Stomach (tissue), 9 donors: ENCODE data around the gene KCTD10. TPM values are rescaled to one million over a fixed set of nuclear protein-coding genes. Genes with fewer than 3 reads are reported as not detected.

Source experiments
- DNase-seq, 2 donors: peaks; one replicate each; pipeline versions ENCODE4 v3.0.0 to v3.0.0-alpha.2; 2013 to 2019
- H3K27ac ChIP-seq, 5 donors: fragments of 200-600 bp in 4 of 5; sonication (generic) in 4 of 5; one replicate each; pipeline ENCODE4 v1.5.1; 2013 to 2019; ENCODE audit warnings: mild to moderate bottlenecking in 1 of 5, moderate library complexity in 1 of 5
- H3K27me3 ChIP-seq, 3 donors: fragments of 200-600 bp; sonication (generic); one replicate each; pipeline ENCODE4 v1.5.1; 2017 to 2019; ENCODE audit warnings: mixed run types in 1 of 3
- H3K36me3 ChIP-seq, 4 donors: fragments of 200-600 bp; sonication (generic); 1 replicate in 3 of 4; 2 replicates in 1 of 4; pipeline ENCODE4 v1.5.1; 2016 to 2019
- H3K4me1 ChIP-seq, 4 donors: fragments of 200-600 bp; sonication (generic); one replicate each; pipeline ENCODE4 v1.5.1; 2016 to 2019
- H3K4me3 ChIP-seq, 4 donors: fragments of 200-600 bp; sonication (generic) in 3 of 4; one replicate each; pipeline ENCODE4 v1.5.1; 2016 to 2019; ENCODE audit warnings: mild to moderate bottlenecking in 1 of 4
- H3K9me3 ChIP-seq, 4 donors: fragments of 200-600 bp; sonication (generic); one replicate each; pipeline ENCODE4 v1.5.1; 2016 to 2019
- CTCF ChIP-seq, 7 experiments: fragments of 450-650 bp in 4 of 7; fragments of 200-600 bp in 3 of 7; sonication (generic) in 3 of 7; IDR thresholded peaks; one replicate each; pipeline ENCODE4 v1.5.1; 2016 to 2019; ENCODE audit warnings: antibody characterized with exemption in 7 of 7, control low read depth in 2 of 7, mild to moderate bottlenecking in 1 of 7
- EP300 ChIP-seq: sonication (generic); formaldehyde crosslinking; IDR thresholded peaks from one replicate; pipeline ENCODE4 v1.6.1; 2017; ENCODE audit warnings: antibody characterized with exemption
- POLR2A ChIP-seq, 4 donors: fragments of 450-650 bp; IDR thresholded peaks; one replicate each; pipeline ENCODE4 v1.6.1; 2016; ENCODE audit warnings: antibody characterized with exemption in 4 of 4, control low read depth in 2 of 4, mild to moderate bottlenecking in 1 of 4, moderate library complexity in 1 of 4
- POLR2AphosphoS5 ChIP-seq, 3 donors: sonication (generic); formaldehyde crosslinking; IDR thresholded peaks; one replicate each; pipeline ENCODE4 v1.6.1; 2016; ENCODE audit warnings: antibody characterized with exemption in 3 of 3
- WGBS, 5 donors: extraction: QIAGEN DNeasy Blood & Tissue Kit in 3 of 5; methylation state at CpG; one replicate each; pipeline versions ENCODE4 v1.1.5 to v1.1.7; 2013 to 2018; 5-methylcytosine and 5-hydroxymethylcytosine counted together
- intact Hi-C: fragments of 100-400 bp; cut with DNase I; formaldehyde crosslinking; loops from one replicate; pipeline ENCODE4 v1.15.1; 2023; ENCODE audit warnings: low total_unique reads
- polyA plus RNA-seq, 3 donors: library from polyadenylated mRNA; stranded (reverse); fragments of 200-250 nt; gene quantifications; one replicate each; pipeline ENCODE4 v1.2.3, GENCODE V29; 2013
- total RNA-seq, 5 donors: library from RNA; depleted of rRNA; stranded (reverse); fragments of >200 nt; gene quantifications; one replicate each; pipeline versions ENCODE4 v1.1.0 to v1.2.3, GENCODE V29; 2014 to 2016
- donor health status: healthy with polysubstance abuse.
- donor health status: Bipolar disorder and iron deficiency.
- donor health status: healthy.

Gene KCTD10
- total and polyA plus RNA-seq, 8 donors: 12.1 to 156 (median 35.1) TPM

GRCh38 chr12:109512608-109513007 is 35.5 kb upstream of the KCTD10 start:
- 69 to 91% (median 88%) methylated on average over 1 of the region's 1 CpG for WGBS, 5 donors
- H3K27ac ChIP-seq: no peak overlapping the region
- H3K4me1 ChIP-seq: no peaks in the 10 kb centered on the region
- intact Hi-C loops: no loop called here
- no peak for TF ChIP-seq POLR2AphosphoS5 (IDR thresholded peaks at IDR 0.05)
- TF ChIP-seq EP300: no peak
- TF ChIP-seq POLR2A (IDR thresholded peaks at IDR 0.05): no peak
- no peak for TF ChIP-seq CTCF (IDR thresholded peaks at IDR 0.05)
- no peaks in the 10 kb centered on the region for H3K9me3 ChIP-seq
- no peak for DNase-seq
- H3K4me3 ChIP-seq: no peak overlapping the region
- peaks cover 82 to 100% (median 99%) of the 10 kb centered on the region in 4 donors for H3K36me3 ChIP-seq
- H3K27me3 ChIP-seq: no peaks in the 10 kb centered on the region

- no peak for DNase-seq
- peaks cover 86 to 100% (median 100%) of the 10 kb centered on the region in 4 donors for H3K36me3 ChIP-seq
- no peaks in the 10 kb centered on the region for H3K9me3 ChIP-seq
- intact Hi-C loops: no loop called here
- WGBS, 5 donors: 86 to 93% (median 88%) methylated on average over 15 of the region's 15 CpGs
- H3K27ac ChIP-seq: no peak overlapping the region
- TF ChIP-seq POLR2A (IDR thresholded peaks at IDR 0.05) (no peak), CTCF (IDR thresholded peaks at IDR 0.05) (no peak), EP300 (no peak), POLR2AphosphoS5 (IDR thresholded peaks at IDR 0.05) (no peak)
- H3K4me3 ChIP-seq: no peak overlapping the region
- no peaks in the 10 kb centered on the region for H3K27me3 ChIP-seq
- H3K4me1 ChIP-seq: no peaks in the 10 kb centered on the region
These were observed 33.1 kb upstream of the KCTD10 start for GRCh38 chr12:109510196-109510595.

GRCh38 chr12:109504068-109504467 is 27.0 kb upstream of the KCTD10 start:
- TF ChIP-seq CTCF (IDR thresholded peaks at IDR 0.05): no peak
- TF ChIP-seq POLR2AphosphoS5 (IDR thresholded peaks at IDR 0.05): no peak
- TF ChIP-seq POLR2A (IDR thresholded peaks at IDR 0.05): no peak
- TF ChIP-seq EP300: no peak
- no peak overlapping the region for H3K27ac ChIP-seq
- 53 to 78% (median 65%) methylated on average over 1 of the region's 1 CpG for WGBS, 5 donors
- no peaks in the 10 kb centered on the region for H3K4me1 ChIP-seq
- no peaks in the 10 kb centered on the region for H3K27me3 ChIP-seq
- no peaks in the 10 kb centered on the region for H3K9me3 ChIP-seq
- H3K36me3 ChIP-seq: peaks cover 86 to 100% (median 100%) of the 10 kb centered on the region in 4 donors
- H3K4me3 ChIP-seq: no peak overlapping the region
- intact Hi-C loops: no loop called here
- no peak for DNase-seq

GRCh38 chr12:109503611-109504010 is 26.5 kb upstream of the KCTD10 start:
- H3K27me3 ChIP-seq: no peaks in the 10 kb centered on the region
- WGBS, 5 donors: 54 to 78% (median 72%) methylated on average over 3 of the region's 3 CpGs
- no peak for DNase-seq
- no peak for TF ChIP-seq CTCF (IDR thresholded peaks at IDR 0.05)
- no peak for TF ChIP-seq POLR2A (IDR thresholded peaks at IDR 0.05)
- no peak for TF ChIP-seq POLR2AphosphoS5 (IDR thresholded peaks at IDR 0.05)
- no peak for TF ChIP-seq EP300
- no peak overlapping the region for H3K4me3 ChIP-seq
- no peaks in the 10 kb centered on the region for H3K4me1 ChIP-seq
- H3K27ac ChIP-seq: no peak overlapping the region
- no peaks in the 10 kb centered on the region for H3K9me3 ChIP-seq
- intact Hi-C loops: no loop called here
- peaks cover 86 to 100% (median 100%) of the 10 kb centered on the region in 4 donors for H3K36me3 ChIP-seq
